ENCODE measurements around the gene PRKD1. TPM values are rescaled to one million over a fixed set of nuclear protein-coding genes. Genes with fewer than 3 reads are reported as not detected.

Gene PRKD1
- total RNA-seq, 3 donors from 2014 or later (not counting 1 experiment from before 2014, with no cell fraction given), result not detected

DNA sequence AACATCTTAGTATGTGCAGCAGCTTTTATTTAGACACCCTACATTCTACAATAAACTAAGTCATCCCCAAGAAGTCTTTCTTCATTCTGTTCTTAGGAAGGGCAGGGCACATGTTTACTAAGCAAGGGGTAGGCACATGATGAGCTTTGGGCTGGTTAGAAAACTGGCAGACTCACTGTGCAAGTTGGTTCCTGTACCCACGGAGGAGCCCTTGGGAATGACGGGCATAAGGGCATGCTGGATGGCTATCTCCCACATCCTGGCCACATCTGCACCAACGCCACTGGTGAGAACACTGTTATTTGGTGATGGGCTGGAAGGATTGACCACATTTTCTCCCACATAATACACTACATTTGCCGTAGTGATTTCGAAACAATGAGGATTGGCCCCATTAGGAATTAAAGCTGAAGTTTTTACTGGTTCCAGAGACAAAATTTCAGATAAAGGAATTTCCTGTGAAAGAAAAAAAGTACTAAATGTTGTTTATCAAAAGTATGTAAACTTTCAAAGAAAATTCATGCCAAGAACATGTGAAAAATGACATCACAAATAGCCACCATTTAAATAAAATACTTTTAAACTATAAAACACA is 297.0 kb downstream of the PRKD1 start:
- no peak overlapping the region for H3K27ac ChIP-seq (ENCODE audit: low read length)
- H3K4me3 ChIP-seq (ENCODE audit: low read length), result no peak overlapping the region
- Mint-ChIP-seq H3K27me3 (ENCODE audit: low read depth in 2 of 2) (no peaks in the 10 kb centered on the region), H3K27ac (no peak overlapping the region), H3K9me3 (peaks cover 13% of the 10 kb centered on the region in 2 donors), H3K4me3 (no peak overlapping the region), H3K36me3 (no peaks in the 10 kb centered on the region), H3K4me1 (no peaks in the 10 kb centered on the region)
- ATAC-seq, result no peak
- peaks cover 4% of the 10 kb centered on the region for H3K9me3 ChIP-seq (ENCODE audit: control insufficient read depth, insufficient read depth, low read length)
- WGBS (ENCODE audit: insufficient coverage), result 71% methylated on average over 4 of the region's 5 CpGs
- no peak for DNase-seq
- H3K36me3 ChIP-seq (ENCODE audit: control insufficient read depth, insufficient read depth, low read length), result no peaks in the 10 kb centered on the region
- intact Hi-C loops (cut with micrococcal nuclease), result no loop called here
- TF ChIP-seq, protein P1, sequence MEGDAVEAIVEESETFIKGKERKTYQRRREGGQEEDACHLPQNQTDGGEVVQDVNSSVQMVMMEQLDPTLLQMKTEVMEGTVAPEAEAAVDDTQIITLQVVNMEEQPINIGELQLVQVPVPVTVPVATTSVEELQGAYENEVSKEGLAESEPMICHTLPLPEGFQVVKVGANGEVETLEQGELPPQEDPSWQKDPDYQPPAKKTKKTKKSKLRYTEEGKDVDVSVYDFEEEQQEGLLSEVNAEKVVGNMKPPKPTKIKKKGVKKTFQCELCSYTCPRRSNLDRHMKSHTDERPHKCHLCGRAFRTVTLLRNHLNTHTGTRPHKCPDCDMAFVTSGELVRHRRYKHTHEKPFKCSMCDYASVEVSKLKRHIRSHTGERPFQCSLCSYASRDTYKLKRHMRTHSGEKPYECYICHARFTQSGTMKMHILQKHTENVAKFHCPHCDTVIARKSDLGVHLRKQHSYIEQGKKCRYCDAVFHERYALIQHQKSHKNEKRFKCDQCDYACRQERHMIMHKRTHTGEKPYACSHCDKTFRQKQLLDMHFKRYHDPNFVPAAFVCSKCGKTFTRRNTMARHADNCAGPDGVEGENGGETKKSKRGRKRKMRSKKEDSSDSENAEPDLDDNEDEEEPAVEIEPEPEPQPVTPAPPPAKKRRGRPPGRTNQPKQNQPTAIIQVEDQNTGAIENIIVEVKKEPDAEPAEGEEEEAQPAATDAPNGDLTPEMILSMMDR (IDR thresholded peaks at IDR 0.05), result no peak
- no peaks in the 10 kb centered on the region for H3K4me1 ChIP-seq (ENCODE audit: control insufficient read depth, insufficient read depth, low read length)
- no peaks in the 10 kb centered on the region for H3K27me3 ChIP-seq (ENCODE audit: control insufficient read depth, insufficient read depth, low read length)

DNA sequence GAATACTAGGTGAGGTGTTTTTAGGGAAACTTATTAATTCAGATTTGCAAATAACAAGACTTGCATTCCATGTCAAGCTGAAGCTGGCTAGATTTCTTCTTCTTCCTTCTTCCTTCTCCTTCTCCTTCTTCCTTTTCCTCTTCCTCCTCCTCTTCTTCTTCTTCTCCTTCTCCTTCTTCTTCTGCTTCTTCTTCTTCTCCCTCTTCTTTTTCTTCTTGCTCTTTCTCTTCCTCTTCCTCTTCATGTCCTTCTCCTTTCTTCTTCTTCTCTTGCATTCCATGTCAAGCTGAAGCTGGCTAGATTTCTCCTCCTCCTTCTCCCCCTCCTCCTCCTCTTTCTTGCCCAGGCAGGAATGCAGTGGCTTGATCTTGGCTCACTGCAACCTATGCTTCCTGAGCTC is 297.8 kb downstream of the PRKD1 start:
- Mint-ChIP-seq H3K9me3 (peaks cover 17 to 18% of the 10 kb centered on the region in 2 donors), H3K4me1 (no peaks in the 10 kb centered on the region), H3K27me3 (ENCODE audit: low read depth in 2 of 2) (no peaks in the 10 kb centered on the region), H3K4me3 (no peak overlapping the region), H3K36me3 (no peaks in the 10 kb centered on the region), H3K27ac (no peak overlapping the region)
- intact Hi-C loops (cut with micrococcal nuclease), result no loop called here
- Histone ChIP-seq H3K27me3 (ENCODE audit: control insufficient read depth, insufficient read depth, low read length) (no peaks in the 10 kb centered on the region), H3K36me3 (ENCODE audit: control insufficient read depth, insufficient read depth, low read length) (no peaks in the 10 kb centered on the region), H3K4me3 (ENCODE audit: low read length) (no peak overlapping the region), H3K9me3 (ENCODE audit: control insufficient read depth, insufficient read depth, low read length) (peaks cover 4% of the 10 kb centered on the region), H3K27ac (ENCODE audit: low read length) (no peak overlapping the region), H3K4me1 (ENCODE audit: control insufficient read depth, insufficient read depth, low read length) (no peaks in the 10 kb centered on the region)
- DNase-seq (no peak), ATAC-seq (no peak)
- TF ChIP-seq, protein P1 (IDR thresholded peaks at IDR 0.05), result no peak

DNA sequence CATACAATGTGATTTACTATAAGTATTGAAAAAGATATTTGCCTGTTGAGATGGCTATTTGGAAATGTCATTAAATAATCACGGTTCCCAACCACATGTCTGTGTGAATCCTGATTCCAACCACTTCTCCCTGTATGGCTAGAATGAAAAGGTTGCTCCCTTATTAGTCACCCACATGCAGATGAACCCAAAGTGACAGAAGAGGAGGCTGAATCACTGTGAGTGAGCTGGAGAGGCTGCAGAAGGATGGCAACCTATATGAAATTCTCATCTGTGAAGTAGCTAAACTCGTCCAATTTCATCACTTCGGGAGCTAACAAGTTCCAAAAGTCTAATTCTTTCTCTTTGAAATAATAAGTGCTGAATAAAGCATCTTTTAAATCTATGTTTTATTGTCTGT is 300.5 kb downstream of the PRKD1 start:
- no peak overlapping the region for H3K4me3 ChIP-seq (ENCODE audit: low read length)
- H3K27me3 Mint-ChIP-seq (ENCODE audit: low read depth in 2 of 2), result no peaks in the 10 kb centered on the region
- peaks cover 4% of the 10 kb centered on the region for H3K9me3 ChIP-seq (ENCODE audit: control insufficient read depth, insufficient read depth, low read length)
- no peak overlapping the region for H3K4me3 Mint-ChIP-seq
- peaks cover 12 to 13% of the 10 kb centered on the region in 2 donors for H3K9me3 Mint-ChIP-seq
- DNase-seq (no peak), ATAC-seq (no peak)
- H3K4me1 ChIP-seq (ENCODE audit: control insufficient read depth, insufficient read depth, low read length), result no peaks in the 10 kb centered on the region
- H3K4me1 Mint-ChIP-seq, result no peaks in the 10 kb centered on the region
- intact Hi-C loops (cut with micrococcal nuclease), result no loop called here
- WGBS (ENCODE audit: insufficient coverage), result 83% methylated on average over 2 of the region's 3 CpGs
- no peak overlapping the region for H3K27ac Mint-ChIP-seq
- H3K27ac ChIP-seq (ENCODE audit: low read length), result no peak overlapping the region
- H3K36me3 Mint-ChIP-seq, result no peaks in the 10 kb centered on the region
- TF ChIP-seq, protein P1 (IDR thresholded peaks at IDR 0.05), result no peak
- H3K36me3 ChIP-seq (ENCODE audit: control insufficient read depth, insufficient read depth, low read length), result no peaks in the 10 kb centered on the region
- no peaks in the 10 kb centered on the region for H3K27me3 ChIP-seq (ENCODE audit: control insufficient read depth, insufficient read depth, low read length)
